Hepatocyte (in vitro differentiated cells): ENCODE measurements around the gene CAMKK2. TPM values are rescaled to one million over a fixed set of nuclear protein-coding genes. Genes with fewer than 3 reads are reported as not detected.

Experiments used
- DNase-seq: peaks from one replicate; pipeline ENCODE4 v3.0.0-alpha.2; 2016; ENCODE audit warnings: low spot score
- H2AFZ ChIP-seq: fragments of 200-600 bp; sonication (generic); 2 replicates; pipeline ENCODE4 v1.6.0; 2016; ENCODE audit warnings: antibody characterized with exemption, mild to moderate bottlenecking
- H3K27ac ChIP-seq: fragments of 200-600 bp; sonication (generic); 2 replicates; pipeline ENCODE4 v1.5.1; 2016; ENCODE audit warnings: mild to moderate bottlenecking
- H3K27me3 ChIP-seq: fragments of 200-600 bp; sonication (generic); 2 replicates; pipeline ENCODE4 v1.6.1; 2016
- H3K36me3 ChIP-seq: fragments of 200-600 bp; sonication (generic); replicated peaks from 2 replicates; pipeline ENCODE4 v1.5.1; 2016; ENCODE audit warnings: low read depth; ENCODE audit not compliant: insufficient read depth
- H3K4me1 ChIP-seq: fragments of 200-600 bp; sonication (generic); 2 replicates; pipeline ENCODE4 v1.5.1; 2016; ENCODE audit warnings: mild to moderate bottlenecking, moderate library complexity; ENCODE audit not compliant: insufficient read depth
- H3K4me2 ChIP-seq: fragments of 200-600 bp; sonication (generic); 2 replicates; pipeline ENCODE4 v1.6.0; 2016
- H3K4me3 ChIP-seq: fragments of 200-600 bp; sonication (generic); 2 replicates; pipeline ENCODE4 v1.5.1; 2016; ENCODE audit warnings: mild to moderate bottlenecking
- H3K79me2 ChIP-seq: fragments of 200-600 bp; sonication (generic); 2 replicates; pipeline ENCODE4 v1.6.0; 2017; ENCODE audit warnings: mild to moderate bottlenecking
- H3K9me2 ChIP-seq: fragments of 200-600 bp; sonication (generic); replicated peaks from 2 replicates; pipeline ENCODE4 v1.6.0; 2017; ENCODE audit warnings: mild to moderate bottlenecking; ENCODE audit not compliant: insufficient read depth
- H3K9me3 ChIP-seq: fragments of 200-600 bp; sonication (generic); 2 replicates; pipeline ENCODE4 v1.5.1; 2016; ENCODE audit warnings: low read depth, mild to moderate bottlenecking
- H4K20me1 ChIP-seq: fragments of 200-600 bp; sonication (generic); 2 replicates; pipeline ENCODE4 v1.6.0; 2016; ENCODE audit warnings: mild to moderate bottlenecking; ENCODE audit not compliant: insufficient read depth, poor library complexity, severe bottlenecking
- CTCF ChIP-seq: fragments of 200-600 bp; sonication (generic); IDR thresholded peaks from 2 replicates; pipeline ENCODE4 v1.5.1; 2016; ENCODE audit warnings: antibody characterized with exemption, mild to moderate bottlenecking; ENCODE audit not compliant: poor library complexity
- EZH2 ChIP-seq: fragments of 200-600 bp; sonication (generic); IDR thresholded peaks from 2 replicates; pipeline ENCODE4 v1.6.1; 2016; ENCODE audit warnings: antibody characterized with exemption, mild to moderate bottlenecking, borderline replicate concordance
- EZH2phosphoT487 ChIP-seq: fragments of 200-600 bp; sonication (generic); IDR thresholded peaks from one replicate; pipeline ENCODE4 v1.6.1; 2018; ENCODE audit warnings: antibody characterized with exemption, mild to moderate bottlenecking, low read depth, moderate library complexity; ENCODE audit not compliant: unreplicated experiment, severe bottlenecking
- WGBS: methylation state at CpG from one replicate; pipeline ENCODE4 v1.1.6; 2016; ENCODE audit warnings: low lambda C conversion rate; ENCODE audit errors: missing lambda C conversion rate; 5-methylcytosine and 5-hydroxymethylcytosine counted together
- polyA plus RNA-seq: library from polyadenylated mRNA; unstranded; fragments of >200 nt; fragmentation: Nextera tagmentation; extraction: Ambion mirVana; gene quantifications from 2 replicates; pipeline ENCODE4 v1.2.1, GENCODE V29; 2016
- total RNA-seq: library from RNA; depleted of rRNA; stranded (reverse); fragments of >200 nt; gene quantifications from 2 replicates; pipeline ENCODE4 v1.2.3, GENCODE V29; 2014

The CAMKK2 gene
- total and polyA plus RNA-seq, 2 experiments from 2014 or later, result 21.5 to 21.9 TPM

GRCh38 chr12:121189131-121189530, 107.4 kb downstream of the CAMKK2 start:
- TF ChIP-seq CTCF (no peak), EZH2 (no peak), EZH2phosphoT487 (no peak)
- Histone ChIP-seq H3K4me2 (no peak overlapping the region), H3K36me3 (no peaks in the 10 kb centered on the region), H3K27me3 (no peaks in the 10 kb centered on the region), H3K4me3 (no peak overlapping the region), H4K20me1 (no peaks in the 10 kb centered on the region), H3K79me2 (no peaks in the 10 kb centered on the region), H2AFZ (no peak overlapping the region), H3K4me1 (no peaks in the 10 kb centered on the region), H3K27ac (no peak overlapping the region), H3K9me2 (no peaks in the 10 kb centered on the region), H3K9me3 (no peaks in the 10 kb centered on the region)
- 97% methylated on average over 9 of the region's 9 CpGs for WGBS
- DNase-seq, result no peak

- no peak overlapping the region for H3K4me2 ChIP-seq
- H3K4me3 ChIP-seq, result no peak overlapping the region
- H3K4me1 ChIP-seq, result no peaks in the 10 kb centered on the region
- H3K27me3 ChIP-seq, result no peaks in the 10 kb centered on the region
- H4K20me1 ChIP-seq, result no peaks in the 10 kb centered on the region
- TF ChIP-seq CTCF (no peak), EZH2phosphoT487 (no peak), EZH2 (no peak)
- H3K79me2 ChIP-seq, result no peaks in the 10 kb centered on the region
- 86% methylated on average over 2 of the region's 2 CpGs for WGBS
- no peaks in the 10 kb centered on the region for H3K36me3 ChIP-seq
- no peak for DNase-seq
- H3K9me3 ChIP-seq, result no peaks in the 10 kb centered on the region
- H3K9me2 ChIP-seq, result no peaks in the 10 kb centered on the region
- no peak overlapping the region for H2AFZ ChIP-seq
- H3K27ac ChIP-seq, result no peak overlapping the region
These were observed 108.3 kb downstream of the CAMKK2 start for GRCh38 chr12:121188227-121188626.

Other genes with a start within 250 kb of the CAMKK2 start
- 0.80 and 0.90 TPM in 2 replicates for gene P2RX7, start 163.8 kb downstream of the CAMKK2 start, total RNA-seq
- gene P2RX7, start 163.8 kb downstream of the CAMKK2 start, polyA plus RNA-seq, result 1.1 and 1.7 TPM in 2 replicates
- 81.8 and 114 TPM in 2 replicates for gene P2RX4, start 86.6 kb downstream of the CAMKK2 start, total RNA-seq
- 68.1 and 94.6 TPM in 2 replicates for gene P2RX4, start 86.6 kb downstream of the CAMKK2 start, polyA plus RNA-seq
- 108 and 110 TPM in 2 replicates for gene ANAPC5, start 55.7 kb upstream of the CAMKK2 start, total RNA-seq
- 102 and 109 TPM in 2 replicates for gene ANAPC5, start 55.7 kb upstream of the CAMKK2 start, polyA plus RNA-seq
- gene RNF34, start 103.4 kb upstream of the CAMKK2 start, total RNA-seq, result 37.0 and 53.3 TPM in 2 replicates
- 40.2 and 42.2 TPM in 2 replicates for gene RNF34, start 103.4 kb upstream of the CAMKK2 start, polyA plus RNA-seq